ENCODE data around the gene DMD. TPM values are rescaled to one million over a fixed set of nuclear protein-coding genes. Genes with fewer than 3 reads are reported as not detected.

The DMD gene
- total RNA-seq, 3 donors from 2014 or later (not counting 1 experiment from before 2014, with no cell fraction given): not detected

- Mint-ChIP-seq H3K4me1 (no peaks in the 10 kb centered on the region), H3K27ac (no peak overlapping the region), H3K9me3 (peaks cover 0 to 4% of the 10 kb centered on the region in 2 donors), H3K36me3 (no peaks in the 10 kb centered on the region), H3K4me3 (no peak overlapping the region), H3K27me3 (ENCODE audit: low read depth in 2 of 2) (peaks cover 4 to 31% of the 10 kb centered on the region in 2 donors)
- no peaks in the 10 kb centered on the region for H3K9me3 ChIP-seq (ENCODE audit: control insufficient read depth, insufficient read depth, low read length)
- H3K27ac ChIP-seq (ENCODE audit: low read length): no peak overlapping the region
- no peak for DNase-seq
- 100% methylated on average over 1 of the region's 3 CpGs for WGBS (ENCODE audit: insufficient coverage)
- no peak for TF ChIP-seq CTCF (IDR thresholded peaks at IDR 0.05)
- intact Hi-C loops (cut with micrococcal nuclease): no loop called here
- H3K36me3 ChIP-seq (ENCODE audit: control insufficient read depth, insufficient read depth, low read length): no peaks in the 10 kb centered on the region
- no peak overlapping the region for H3K4me3 ChIP-seq (ENCODE audit: low read length)
- H3K4me1 ChIP-seq (ENCODE audit: control insufficient read depth, insufficient read depth, low read length): no peaks in the 10 kb centered on the region
- no peak for ATAC-seq
- no peaks in the 10 kb centered on the region for H3K27me3 ChIP-seq (ENCODE audit: control insufficient read depth, insufficient read depth, low read length)
These were observed 1941.4 kb downstream of the DMD start for GRCh38 chrX:31269914-31270313.

- no peak for TF ChIP-seq CTCF (IDR thresholded peaks at IDR 0.05)
- H3K4me1 Mint-ChIP-seq: no peaks in the 10 kb centered on the region
- no peaks in the 10 kb centered on the region for H3K9me3 ChIP-seq (ENCODE audit: control insufficient read depth, insufficient read depth, low read length)
- no peak for ATAC-seq
- H3K4me3 Mint-ChIP-seq: no peak overlapping the region
- no peaks in the 10 kb centered on the region for H3K4me1 ChIP-seq (ENCODE audit: control insufficient read depth, insufficient read depth, low read length)
- H3K36me3 Mint-ChIP-seq: no peaks in the 10 kb centered on the region
- H3K9me3 Mint-ChIP-seq: peaks cover 0 to 4% of the 10 kb centered on the region in 2 donors
- WGBS (ENCODE audit: insufficient coverage): 88% methylated on average over 3 of the region's 4 CpGs
- intact Hi-C loops (cut with micrococcal nuclease): no loop called here
- DNase-seq: no peak
- H3K27me3 ChIP-seq (ENCODE audit: control insufficient read depth, insufficient read depth, low read length): no peaks in the 10 kb centered on the region
- H3K4me3 ChIP-seq (ENCODE audit: low read length): no peak overlapping the region
- H3K27ac ChIP-seq (ENCODE audit: low read length): no peak overlapping the region
- no peak overlapping the region for H3K27ac Mint-ChIP-seq
- peaks cover 4 to 26% of the 10 kb centered on the region in 2 donors for H3K27me3 Mint-ChIP-seq (ENCODE audit: low read depth in 2 of 2)
- no peaks in the 10 kb centered on the region for H3K36me3 ChIP-seq (ENCODE audit: control insufficient read depth, insufficient read depth, low read length)
These were observed 1943.0 kb downstream of the DMD start for GRCh38 chrX:31268359-31268758.

- no peaks in the 10 kb centered on the region for H3K36me3 Mint-ChIP-seq
- no peak overlapping the region for H3K27ac ChIP-seq (ENCODE audit: low read length)
- H3K27ac Mint-ChIP-seq: no peak overlapping the region
- H3K9me3 Mint-ChIP-seq: peaks cover 0 to 4% of the 10 kb centered on the region in 2 donors
- intact Hi-C loops (cut with micrococcal nuclease): no loop called here
- H3K4me3 Mint-ChIP-seq: no peak overlapping the region
- H3K27me3 Mint-ChIP-seq (ENCODE audit: low read depth in 2 of 2): peaks cover 4 to 31% of the 10 kb centered on the region in 2 donors
- peak overlapping the region; percentile 35 for H3K4me3 ChIP-seq (ENCODE audit: low read length)
- no peak for TF ChIP-seq CTCF (IDR thresholded peaks at IDR 0.05)
- DNase-seq (no peak), ATAC-seq (no peak)
- WGBS (ENCODE audit: insufficient coverage): under 1% methylated on average over 73 of the region's 74 CpGs
- H3K4me1 Mint-ChIP-seq: no peaks in the 10 kb centered on the region
- no peaks in the 10 kb centered on the region for H3K36me3 ChIP-seq (ENCODE audit: control insufficient read depth, insufficient read depth, low read length)
- no peaks in the 10 kb centered on the region for H3K9me3 ChIP-seq (ENCODE audit: control insufficient read depth, insufficient read depth, low read length)
- H3K27me3 ChIP-seq (ENCODE audit: control insufficient read depth, insufficient read depth, low read length): no peaks in the 10 kb centered on the region
- no peaks in the 10 kb centered on the region for H3K4me1 ChIP-seq (ENCODE audit: control insufficient read depth, insufficient read depth, low read length)
These were observed 1944.9 kb downstream of the DMD start for GRCh38 chrX:31266203-31267076.

Data from natural killer cell (primary cell).